Erythroblast (primary cell): ENCODE measurements around the gene RBFOX2.

Experiments
- DNase-seq, 2 experiments: peaks; one replicate each; lab custom pipeline; 2025; lab: John Stamatoyannopoulos, UW
- GATA1 ChIP-seq: IDR thresholded peaks from 2 replicates; pipeline ENCODE4 v1.6.1; 2011; ENCODE audit warnings: low read depth, mild to moderate bottlenecking, control low read depth, low read length, moderate library complexity
- POLR2A ChIP-seq: IDR thresholded peaks from 2 replicates; pipeline ENCODE4 v1.6.1; 2011; ENCODE audit warnings: mild to moderate bottlenecking, low read length

RBFOX2 gene

GRCh38 chr22:35873426-35873825 lies 155.2 kb downstream of the RBFOX2 start:
- TF ChIP-seq POLR2A (no peak), GATA1 (no peak)
- no peak for DNase-seq

GRCh38 chr22:35872451-35872850 lies 156.2 kb downstream of the RBFOX2 start:
- TF ChIP-seq GATA1 = no peak
- no peak for TF ChIP-seq POLR2A
- DNase-seq = no peak

DNA sequence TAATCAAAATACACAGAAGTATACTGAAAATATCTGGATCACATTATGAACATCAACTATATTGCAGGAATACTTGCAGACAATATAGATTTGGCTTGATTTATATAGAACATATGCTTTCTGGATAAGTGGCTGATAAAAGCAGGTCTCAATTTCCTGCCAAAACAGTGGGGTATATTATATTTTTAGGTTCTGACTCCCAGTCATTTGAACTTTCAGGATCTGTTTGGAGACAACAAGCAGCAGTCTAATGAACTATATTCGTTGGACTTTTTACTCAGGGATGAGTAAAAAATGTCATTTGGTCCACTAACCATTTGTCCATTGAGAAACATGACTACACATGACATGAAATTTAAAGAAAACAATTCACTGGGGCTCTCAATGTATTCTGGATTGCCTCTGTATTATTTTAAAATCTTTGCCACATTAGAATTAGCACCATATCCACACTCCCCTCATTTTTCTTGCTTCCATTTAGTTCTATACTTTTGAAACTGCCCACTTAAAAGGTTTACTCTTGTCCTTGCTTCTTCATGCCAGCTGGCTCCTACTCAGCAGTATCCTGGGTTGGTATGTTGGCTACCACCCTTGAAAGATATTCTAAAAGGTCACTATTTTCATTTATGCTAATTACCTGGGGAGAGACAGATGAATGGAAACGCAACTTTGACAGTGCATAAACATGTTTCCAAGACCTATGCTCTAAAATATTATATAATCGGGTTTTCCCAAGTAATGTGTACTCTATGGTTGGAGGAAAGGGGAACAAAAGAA lies 157.9 kb downstream of the RBFOX2 start:
- no peak for DNase-seq
- TF ChIP-seq GATA1 (no peak), POLR2A (no peak)

GRCh38 chr22:35868938-35869337 lies 159.7 kb downstream of the RBFOX2 start:
- no peak for DNase-seq

GRCh38 chr22:35866651-35867050 lies 162.0 kb downstream of the RBFOX2 start:
- TF ChIP-seq GATA1 (no peak), POLR2A (no peak)

More at GRCh38 chr22:35868938-35869337, 159.7 kb downstream of the RBFOX2 start:
- TF ChIP-seq POLR2A = no peak
- no peak for TF ChIP-seq GATA1

GRCh38 chr22:35864545-35865165 lies 164.0 kb downstream of the RBFOX2 start:
- no peak for DNase-seq
- TF ChIP-seq POLR2A = no peak
- no peak for TF ChIP-seq GATA1

More at GRCh38 chr22:35866651-35867050, 162.0 kb downstream of the RBFOX2 start:
- DNase-seq = no peak

GRCh38 chr22:35863432-35863831 lies 165.2 kb downstream of the RBFOX2 start:
- DNase-seq = no peak
- TF ChIP-seq GATA1 (no peak), POLR2A (no peak)

DNA sequence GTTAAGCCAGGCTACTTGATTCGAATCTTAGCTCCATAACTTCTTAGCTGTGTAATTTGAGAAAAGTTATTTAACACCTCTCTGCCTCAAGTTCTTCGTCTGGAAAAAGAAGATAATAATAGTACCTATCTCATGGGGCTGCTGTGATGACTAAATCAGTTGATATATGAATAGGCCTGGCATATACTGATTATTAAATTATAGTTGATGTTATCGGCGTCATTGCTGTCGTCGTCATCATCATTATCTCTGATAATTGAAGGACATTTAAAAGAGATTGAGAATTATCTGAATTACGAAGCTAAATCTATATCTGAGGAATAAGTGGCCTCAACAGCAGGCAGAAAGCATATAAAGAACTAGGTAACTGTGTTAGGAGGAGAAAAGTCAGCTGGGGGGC lies 165.9 kb downstream of the RBFOX2 start:
- TF ChIP-seq GATA1 (no peak), POLR2A (no peak)
- no peak for DNase-seq

DNA sequence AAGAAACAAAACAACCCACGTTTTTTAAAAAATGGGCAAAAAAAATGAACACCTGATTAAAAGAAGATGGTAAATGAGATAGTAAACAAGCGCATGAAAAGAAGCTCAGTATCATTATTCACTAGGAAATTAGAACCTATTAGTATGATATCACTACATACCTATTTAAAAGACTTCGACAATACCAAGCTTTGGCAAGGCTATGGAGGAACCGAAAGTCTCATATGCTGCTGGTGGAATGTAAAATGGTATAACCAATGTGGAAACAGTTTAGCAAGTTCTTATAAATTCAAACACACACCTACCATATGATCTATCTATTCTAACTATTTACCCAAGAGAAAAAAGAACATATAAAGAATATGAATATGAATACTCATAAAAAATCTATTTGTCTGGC lies 167.2 kb downstream of the RBFOX2 start:
- TF ChIP-seq POLR2A (no peak), GATA1 (no peak)
- DNase-seq = no peak

DNA sequence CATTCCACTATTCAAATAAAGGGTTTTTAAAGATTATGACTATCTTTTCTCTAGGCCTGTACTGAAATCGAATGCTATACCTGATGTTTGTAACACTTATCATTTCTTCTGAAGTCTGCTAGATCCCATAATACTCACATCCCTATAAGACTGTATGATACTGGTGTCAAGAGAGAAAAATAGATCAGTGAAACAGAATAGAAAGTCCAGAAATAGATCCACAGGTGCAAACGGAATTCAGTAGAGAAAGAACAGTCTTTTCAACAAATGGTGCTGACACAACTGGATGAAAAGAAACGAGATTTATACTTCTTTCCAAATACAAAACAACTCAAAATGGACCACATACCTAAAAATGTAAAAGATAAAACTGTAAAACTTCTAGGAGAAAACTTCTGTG lies 167.8 kb downstream of the RBFOX2 start:
- no peak for TF ChIP-seq POLR2A
- TF ChIP-seq GATA1 = no peak
- DNase-seq = no peak

- TF ChIP-seq GATA1 = no peak
- no peak for TF ChIP-seq POLR2A
- no peak for DNase-seq
These were observed 168.4 kb downstream of the RBFOX2 start for GRCh38 chr22:35860087-35860733.

- TF ChIP-seq GATA1 = no peak
- TF ChIP-seq POLR2A = no peak
- no peak for DNase-seq
These were observed 174.3 kb downstream of the RBFOX2 start for GRCh38 chr22:35854334-35854733.

DNA sequence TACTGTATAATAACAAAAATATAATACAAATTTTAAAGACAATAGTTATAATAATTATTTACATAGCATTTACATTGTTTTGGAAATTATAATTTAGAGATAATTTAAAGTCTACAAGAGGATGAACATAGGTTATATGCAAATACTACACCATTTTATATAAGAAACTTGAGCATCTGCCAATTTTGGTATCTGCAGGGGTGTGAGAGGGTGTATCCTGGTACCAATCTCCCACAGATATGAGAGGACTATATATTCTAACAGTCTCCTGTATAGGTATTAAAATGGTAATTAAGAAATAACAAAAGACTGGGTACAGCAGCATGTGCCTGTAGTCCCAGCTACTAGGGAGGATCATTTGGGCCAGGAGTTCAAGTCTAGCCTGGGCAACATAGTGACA lies 176.5 kb downstream of the RBFOX2 start:
- no peak for TF ChIP-seq POLR2A
- TF ChIP-seq GATA1 = no peak
- peak; percentile 29 to 61 for DNase-seq

- no peak for TF ChIP-seq POLR2A
- TF ChIP-seq GATA1 = no peak
- DNase-seq = no peak
These were observed 177.8 kb downstream of the RBFOX2 start for GRCh38 chr22:35850831-35851230.

GRCh38 chr22:35846804-35847203 lies 181.8 kb downstream of the RBFOX2 start:
- no peak for DNase-seq
- TF ChIP-seq POLR2A (no peak), GATA1 (no peak)
